Osteocyte (in vitro differentiated cells): ENCODE results near the gene TLX2. TPM values are rescaled to one million over a fixed set of nuclear protein-coding genes. Genes with fewer than 3 reads are reported as not detected.
A peak's percentile ranks its signal among the peaks of the same experiment; 100 is the strongest.

Experiments
- DNase-seq: peaks from one replicate; pipeline ENCODE4 v3.0.0; 2021; ENCODE audit warnings: mixed read lengths; ENCODE audit not compliant: unreplicated experiment; ENCODE audit errors: extremely low spot score
- H3K27ac Mint-ChIP-seq: one replicate; pipeline ENCODE4 v1.8.0; 2021; ENCODE audit warnings: mild to moderate bottlenecking, mixed read lengths; ENCODE audit not compliant: unreplicated experiment
- H3K27me3 Mint-ChIP-seq: one replicate; pipeline ENCODE4 v1.8.0; 2021; ENCODE audit warnings: mixed read lengths; ENCODE audit not compliant: unreplicated experiment
- H3K36me3 Mint-ChIP-seq: one replicate; pipeline ENCODE4 v1.8.0; 2021; ENCODE audit warnings: mixed read lengths; ENCODE audit not compliant: unreplicated experiment
- H3K4me1 Mint-ChIP-seq: one replicate; pipeline ENCODE4 v1.8.0; 2021; ENCODE audit warnings: mixed read lengths; ENCODE audit not compliant: unreplicated experiment
- H3K4me3 Mint-ChIP-seq: one replicate; pipeline ENCODE4 v1.8.0; 2021; ENCODE audit warnings: mild to moderate bottlenecking, moderate library complexity, mixed read lengths; ENCODE audit not compliant: unreplicated experiment
- H3K9me3 Mint-ChIP-seq: one replicate; pipeline ENCODE4 v1.8.0; 2021; ENCODE audit warnings: mixed read lengths; ENCODE audit not compliant: unreplicated experiment
- CTCF ChIP-seq: fragments of 200-600 bp; sonication (generic); IDR thresholded peaks from 2 replicates; pipeline ENCODE4 v1.5.0; 2021; ENCODE audit warnings: antibody characterized with exemption, mild to moderate bottlenecking, moderate library complexity
- total RNA-seq: library from RNA; stranded (reverse); gene quantifications from 2 replicates; pipeline ENCODE4 v1.2.1, GENCODE V29; 2021

Gene TLX2
- total RNA-seq, 1 donor from 2014 or later = not detected

GRCh38 chr2:74515981-74516633 lies 1.9 kb downstream of the TLX2 start:
- H3K9me3 Mint-ChIP-seq = no peaks in the 10 kb centered on the region
- H3K27ac Mint-ChIP-seq = no peak overlapping the region
- H3K4me3 Mint-ChIP-seq = peak overlapping the region; percentile 29
- H3K36me3 Mint-ChIP-seq = no peaks in the 10 kb centered on the region
- no peak for TF ChIP-seq CTCF
- H3K4me1 Mint-ChIP-seq = peaks cover 11% of the 10 kb centered on the region
- DNase-seq = no peak
- H3K27me3 Mint-ChIP-seq = peaks cover 80% of the 10 kb centered on the region

- H3K4me3 Mint-ChIP-seq = no peak overlapping the region
- H3K4me1 Mint-ChIP-seq = peaks cover 11% of the 10 kb centered on the region
- H3K36me3 Mint-ChIP-seq = no peaks in the 10 kb centered on the region
- no peak overlapping the region for H3K27ac Mint-ChIP-seq
- H3K27me3 Mint-ChIP-seq = peaks cover 76% of the 10 kb centered on the region
- no peak for TF ChIP-seq CTCF
- H3K9me3 Mint-ChIP-seq = no peaks in the 10 kb centered on the region
- DNase-seq = no peak
These were observed 2.4 kb downstream of the TLX2 start for GRCh38 chr2:74516650-74517049.

- H3K9me3 Mint-ChIP-seq = no peaks in the 10 kb centered on the region
- H3K4me3 Mint-ChIP-seq = no peak overlapping the region
- DNase-seq = no peak
- H3K27me3 Mint-ChIP-seq = peaks cover 48% of the 10 kb centered on the region
- TF ChIP-seq CTCF = no peak
- H3K27ac Mint-ChIP-seq = no peak overlapping the region
- peaks cover 17% of the 10 kb centered on the region for H3K36me3 Mint-ChIP-seq
- no peaks in the 10 kb centered on the region for H3K4me1 Mint-ChIP-seq
These were observed 8.3 kb downstream of the TLX2 start for GRCh38 chr2:74522516-74522915.

- Mint-ChIP-seq H3K27me3 (peaks cover 33% of the 10 kb centered on the region), H3K4me1 (peaks cover 11% of the 10 kb centered on the region), H3K9me3 (no peaks in the 10 kb centered on the region), H3K36me3 (peaks cover 17% of the 10 kb centered on the region), H3K27ac (no peak overlapping the region), H3K4me3 (no peak overlapping the region)
- no peak for DNase-seq
- TF ChIP-seq CTCF = no peak
These were observed 9.8 kb downstream of the TLX2 start for GRCh38 chr2:74524005-74524404.

- H3K4me1 Mint-ChIP-seq = peaks cover 12% of the 10 kb centered on the region
- TF ChIP-seq CTCF = no peak
- H3K27me3 Mint-ChIP-seq = peaks cover 21% of the 10 kb centered on the region
- H3K27ac Mint-ChIP-seq = no peak overlapping the region
- DNase-seq = no peak
- H3K9me3 Mint-ChIP-seq = no peaks in the 10 kb centered on the region
- no peak overlapping the region for H3K4me3 Mint-ChIP-seq
- peaks cover 17% of the 10 kb centered on the region for H3K36me3 Mint-ChIP-seq
These were observed 10.9 kb downstream of the TLX2 start for GRCh38 chr2:74524955-74525716.
